HG03135 (cell line): ENCODE results near the gene MUC5B.

Source experiments
- ATAC-seq: cut with Tn5 transposase; IDR thresholded peaks from one replicate; pipeline ENCODE4 v1.9.1; 2021; ENCODE audit warnings: mild to moderate bottlenecking, moderate library complexity; ENCODE audit not compliant: unreplicated experiment

MUC5B gene

GRCh38 chr11:1278766-1279673 lies 56.2 kb downstream of the MUC5B start:
- no peak for ATAC-seq

- ATAC-seq = no peak
Observed at GRCh38 chr11:1279674-1280055, 56.8 kb downstream of the MUC5B start.

GRCh38 chr11:1280116-1281035 lies 57.5 kb downstream of the MUC5B start:
- no peak for ATAC-seq

GRCh38 chr11:1281326-1281973 lies 58.6 kb downstream of the MUC5B start:
- ATAC-seq = no peak

- ATAC-seq = no peak
Observed at GRCh38 chr11:1281974-1282365, 59.1 kb downstream of the MUC5B start.

GRCh38 chr11:1283091-1283511 lies 60.2 kb downstream of the MUC5B start:
- no peak for ATAC-seq

GRCh38 chr11:1283906-1284305 lies 61.0 kb downstream of the MUC5B start:
- no peak for ATAC-seq

GRCh38 chr11:1285316-1285744 lies 62.5 kb downstream of the MUC5B start:
- no peak for ATAC-seq

GRCh38 chr11:1285876-1286275 lies 63.0 kb downstream of the MUC5B start:
- ATAC-seq = no peak

- no peak for ATAC-seq
Observed at GRCh38 chr11:1287928-1288327, 65.1 kb downstream of the MUC5B start.

- no peak for ATAC-seq
Observed at GRCh38 chr11:1288426-1289151, 65.7 kb downstream of the MUC5B start.

GRCh38 chr11:1289211-1289935 lies 66.5 kb downstream of the MUC5B start:
- no peak for ATAC-seq

GRCh38 chr11:1290052-1291040 lies 67.5 kb downstream of the MUC5B start:
- no peak for ATAC-seq

GRCh38 chr11:1291295-1292017 lies 68.6 kb downstream of the MUC5B start:
- ATAC-seq = no peak

- no peak for ATAC-seq
Observed at GRCh38 chr11:1292018-1292643, 69.3 kb downstream of the MUC5B start.

GRCh38 chr11:1292644-1293618 lies 70.1 kb downstream of the MUC5B start:
- ATAC-seq = no peak
